HCT116 (cell line): ENCODE results near the gene RPTOR. TPM values are rescaled to one million over a fixed set of nuclear protein-coding genes. Genes with fewer than 3 reads are reported as not detected.

Experiments used
- ATAC-seq: fragments of 200-7000 bp; cut with Tn5 transposase; 2 replicates; pipeline ENCODE4 v1.9.1; 2020; ENCODE audit warnings: mild to moderate bottlenecking, moderate library complexity
- BruUV-seq: library from RNA; stranded (reverse); fragments of 400-500 nt; replicated peaks from 2 replicates; lab custom pipeline; 2021; lab: Mats Ljungman, UMichigan
- CTCF ChIA-PET: fragments of 300-600 bp; sonication (Branson Sonifier 250); formaldehyde crosslinking; loops from one replicate; lab custom pipeline; 2021; ENCODE audit warnings: antibody characterized with exemption; lab: Charles Lee
- POLR2A ChIA-PET: fragments of 300-600, 350-600 bp; sonication (Branson Sonifier 250); formaldehyde crosslinking; loops from one replicate; lab custom pipeline; 2021; ENCODE audit warnings: antibody characterized with exemption; lab: Charles Lee
- RAD21 ChIA-PET, 2 experiments: fragments of 300-600 bp; sonication (Branson Sonifier 250); formaldehyde crosslinking; loops; one replicate each; lab custom pipeline; 2023; ENCODE audit warnings: low total read pairs in 2 of 2; ENCODE audit not compliant: uncharacterized antibody in 2 of 2, unreplicated experiment in 2 of 2, low non-redundant PET in 1 of 2; lab: Charles Lee
- DNase-seq: peaks from one replicate; pipeline ENCODE4 v3.0.0-alpha.2; 2010; ENCODE audit warnings: low read depth, low spot score
- H2AFZ ChIP-seq: fragments of 200-600 bp; shearing (Covaris generic), sonication (generic); 2 replicates; pipeline ENCODE4 v1.6.1; 2017; ENCODE audit warnings: low read depth, mixed run types, mixed read lengths, antibody characterized with exemption, low read length; ENCODE audit not compliant: poor library complexity, severe bottlenecking
- H3K27ac ChIP-seq: 2 replicates; pipeline ENCODE4 v1.5.1; 2012; ENCODE audit warnings: low read depth, low read length
- H3K27me3 ChIP-seq: fragments of 200-600 bp; sonication (generic); 2 replicates; pipeline ENCODE4 v1.6.1; 2016; ENCODE audit warnings: mixed run types, low read length, mixed read lengths; ENCODE audit not compliant: insufficient read depth
- H3K36me3 ChIP-seq, 2 experiments: fragments of 200-500 bp in 1 of 2; fragments of 200-600 bp in 1 of 2; sonication (Bioruptor generic) in 1 of 2; sonication (generic) in 1 of 2; 2 replicates each; pipeline versions ENCODE4 v1.5.1 to v1.6.1; 2014 to 2016; ENCODE audit warnings: low read length in 2 of 2, inconsistent platforms in 1 of 2, mixed read lengths in 1 of 2, mixed run types in 1 of 2; ENCODE audit not compliant: insufficient read depth in 2 of 2, control insufficient read depth in 1 of 2
- H3K4me1 ChIP-seq, 2 experiments: fragments of 200-600 bp in 1 of 2; sonication (generic) in 1 of 2; 2 replicates each; pipeline versions ENCODE4 v1.5.1 to v1.6.1; 2012 to 2017; ENCODE audit warnings: low read length in 2 of 2, inconsistent platforms in 1 of 2, mild to moderate bottlenecking in 1 of 2, mixed read lengths in 1 of 2, mixed run types in 1 of 2, moderate library complexity in 1 of 2; ENCODE audit not compliant: insufficient read depth in 2 of 2, control insufficient read depth in 1 of 2
- H3K4me2 ChIP-seq: fragments of 200-600 bp; sonication (generic); 2 replicates; pipeline ENCODE4 v1.6.1; 2017; ENCODE audit warnings: mixed run types, low read length, mixed read lengths
- H3K4me3 ChIP-seq, 2 experiments: fragments of 200-600 bp in 1 of 2; sonication (generic) in 1 of 2; replicated peaks in 1 of 2; 2 replicates each; pipeline ENCODE4 v1.5.1; 2011 to 2016; ENCODE audit warnings: low read length in 2 of 2, control low read depth in 1 of 2, low read depth in 1 of 2, mild to moderate bottlenecking in 1 of 2, mixed read lengths in 1 of 2, mixed run types in 1 of 2
- H3K79me2 ChIP-seq: fragments of 200-600 bp; sonication (generic); 2 replicates; pipeline ENCODE4 v1.6.1; 2017; ENCODE audit warnings: mild to moderate bottlenecking, mixed run types, low read length, moderate library complexity, mixed read lengths; ENCODE audit not compliant: insufficient read depth
- H3K9ac ChIP-seq: fragments of 200-600 bp; sonication (generic); 2 replicates; pipeline ENCODE4 v1.6.1; 2016; ENCODE audit warnings: low read length, mixed read lengths
- H3K9me2 ChIP-seq: fragments of 200-600 bp; sonication (generic), shearing (Covaris generic); 2 replicates; pipeline ENCODE4 v1.6.1; 2017; ENCODE audit warnings: mixed run types, mild to moderate bottlenecking, moderate library complexity; ENCODE audit not compliant: insufficient read depth
- H3K9me3 ChIP-seq, 2 experiments: fragments of 200-500 bp in 1 of 2; fragments of 200-600 bp in 1 of 2; sonication (Bioruptor generic) in 1 of 2; sonication (generic) in 1 of 2; 2 replicates each; pipeline ENCODE4 v1.6.1; 2014 to 2017; ENCODE audit warnings: low read length in 2 of 2, mixed read lengths in 2 of 2, inconsistent platforms in 1 of 2, low read depth in 1 of 2, mild to moderate bottlenecking in 1 of 2, mixed run types in 1 of 2, moderate library complexity in 1 of 2; ENCODE audit not compliant: control insufficient read depth in 1 of 2, insufficient read depth in 1 of 2
- H4K20me1 ChIP-seq: fragments of 200-600 bp; sonication (generic), shearing (Covaris generic); 2 replicates; pipeline ENCODE4 v1.6.1; 2017; ENCODE audit warnings: mixed run types, mild to moderate bottlenecking, moderate library complexity; ENCODE audit not compliant: insufficient read depth
- CEBPB ChIP-seq: IDR thresholded peaks from 2 replicates; pipeline ENCODE4 v1.6.1; 2012; ENCODE audit warnings: low read depth
- EZH2phosphoT487 ChIP-seq: fragments of 200-600 bp; IDR thresholded peaks from 2 replicates; pipeline ENCODE4 v1.6.1; 2018; ENCODE audit warnings: antibody characterized with exemption, borderline replicate concordance
- FOSL1 ChIP-seq: IDR thresholded peaks from 2 replicates; pipeline ENCODE4 v1.6.1; 2012; ENCODE audit warnings: low read depth
- JUND ChIP-seq: IDR thresholded peaks from 2 replicates; pipeline ENCODE4 v1.6.1; 2012
- MAX ChIP-seq: IDR thresholded peaks from 2 replicates; pipeline ENCODE4 v1.6.1; 2012
- POLR2A ChIP-seq: IDR thresholded peaks from 2 replicates; pipeline ENCODE4 v1.7.0; 2011; ENCODE audit warnings: borderline replicate concordance; ENCODE audit not compliant: insufficient read depth, insufficient read length; ENCODE audit errors: extremely low read depth
- RAD21 ChIP-seq: IDR thresholded peaks from 2 replicates; pipeline ENCODE4 v1.6.1; 2012; ENCODE audit warnings: low read depth, mild to moderate bottlenecking
- REST ChIP-seq: IDR thresholded peaks from 2 replicates; pipeline ENCODE4 v1.6.1; 2012; ENCODE audit warnings: low read depth
- SIN3A ChIP-seq: IDR thresholded peaks from 2 replicates; pipeline ENCODE4 v1.6.1; 2012; ENCODE audit warnings: low read depth
- SRF ChIP-seq: IDR thresholded peaks from 2 replicates; pipeline ENCODE4 v1.6.1; 2012; ENCODE audit warnings: low read depth
- TCF7L2 ChIP-seq: IDR thresholded peaks from 2 replicates; pipeline ENCODE4 v1.7.0; 2011; ENCODE audit warnings: borderline replicate concordance, inconsistent platforms; ENCODE audit not compliant: insufficient read depth, insufficient read length; ENCODE audit errors: extremely low read depth
- YY1 ChIP-seq: IDR thresholded peaks from 2 replicates; pipeline ENCODE4 v1.6.1; 2011; ENCODE audit warnings: low read length, low read depth, moderate library complexity, mild to moderate bottlenecking; ENCODE audit not compliant: insufficient replicate concordance; ENCODE audit errors: extremely low read depth
- intact Hi-C: fragments of 100-400 bp; cut with micrococcal nuclease; formaldehyde crosslinking; loops from 2 replicates; pipeline ENCODE4 v1.10.0; 2022
- total RNA-seq: library from RNA; stranded (reverse); gene quantifications from one replicate; pipeline ENCODE4 v1.2.1, GENCODE V29; 2021; ENCODE audit not compliant: unreplicated experiment
- TF ChIP-seq, protein P1 (sequence below), 3 experiments: fragments of 200-600 bp in 1 of 3; sonication (generic) in 1 of 3; IDR thresholded peaks in 2 of 3; conservative IDR thresholded peaks in 1 of 3; 2 replicates each; pipeline ENCODE4 v1.5.1; 2012 to 2017; ENCODE audit warnings: low read depth in 2 of 3, low read length in 2 of 3, antibody characterized with exemption in 1 of 3, borderline replicate concordance in 1 of 3, control low read depth in 1 of 3, mild to moderate bottlenecking in 1 of 3, mixed read lengths in 1 of 3, mixed run types in 1 of 3, moderate library complexity in 1 of 3; ENCODE audit not compliant: insufficient read depth in 1 of 3

RPTOR gene
- total RNA-seq, 1 experiment from 2014 or later = 69.5 TPM

DNA sequence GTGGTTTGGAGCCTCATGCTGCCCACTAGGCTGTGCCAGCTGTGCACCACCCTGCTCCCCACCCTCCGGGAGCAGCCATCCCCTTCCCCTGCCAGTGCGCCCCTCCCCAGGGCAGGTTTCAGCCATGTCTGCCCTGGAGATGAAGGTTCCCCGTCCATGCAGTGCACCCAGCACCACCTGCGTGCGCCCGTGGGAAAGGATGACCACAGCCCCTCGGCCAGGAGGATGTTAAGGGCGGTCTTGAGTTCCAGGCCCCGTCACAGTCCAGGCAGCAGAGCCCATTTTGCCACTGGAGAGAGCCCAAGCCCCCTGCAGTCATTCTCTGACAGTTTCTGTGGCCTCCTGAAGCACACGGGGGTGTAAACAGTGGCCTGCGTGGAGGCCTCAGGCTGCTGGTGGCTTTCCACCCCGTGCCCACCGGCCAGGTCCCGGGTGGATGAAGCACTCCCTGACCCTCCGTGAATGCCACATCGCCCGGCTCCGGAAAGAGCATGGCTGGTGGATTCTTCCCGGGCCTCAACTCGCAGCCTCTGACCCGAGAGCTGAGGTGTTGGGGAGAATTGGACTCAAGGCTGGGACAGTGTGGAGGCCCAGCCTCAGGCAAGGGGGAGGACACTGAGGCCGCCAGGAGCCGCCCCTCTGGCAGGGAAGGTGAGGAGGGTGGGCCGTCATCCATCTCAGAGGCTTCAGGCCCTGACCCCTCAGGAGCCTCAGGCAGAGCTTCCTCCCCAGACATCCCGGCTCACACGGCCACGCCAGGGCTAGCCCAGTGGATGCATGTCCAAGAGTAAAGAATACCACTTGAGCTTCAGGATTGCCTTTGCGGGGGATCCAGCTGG is 377.3 kb downstream of the RPTOR start:
- Histone ChIP-seq H3K4me2 (no peak overlapping the region), H3K9me2 (no peaks in the 10 kb centered on the region), H3K9me3 (no peaks in the 10 kb centered on the region), H3K4me3 (no peak overlapping the region), H3K4me1 (no peaks in the 10 kb centered on the region), H2AFZ (no peak overlapping the region), H3K79me2 (no peaks in the 10 kb centered on the region)
- RAD21 ChIA-PET = no interaction called here
- CTCF ChIA-PET = no interaction called here
- intact Hi-C loops = no loop called here
- no peak for DNase-seq
- no peak for TF ChIP-seq REST
- TF ChIP-seq EZH2phosphoT487 = no peak
- TF ChIP-seq FOSL1 = no peak
- no peak for TF ChIP-seq SRF
- no peak for TF ChIP-seq RAD21
- TF ChIP-seq JUND = no peak
- TF ChIP-seq, protein P1, sequence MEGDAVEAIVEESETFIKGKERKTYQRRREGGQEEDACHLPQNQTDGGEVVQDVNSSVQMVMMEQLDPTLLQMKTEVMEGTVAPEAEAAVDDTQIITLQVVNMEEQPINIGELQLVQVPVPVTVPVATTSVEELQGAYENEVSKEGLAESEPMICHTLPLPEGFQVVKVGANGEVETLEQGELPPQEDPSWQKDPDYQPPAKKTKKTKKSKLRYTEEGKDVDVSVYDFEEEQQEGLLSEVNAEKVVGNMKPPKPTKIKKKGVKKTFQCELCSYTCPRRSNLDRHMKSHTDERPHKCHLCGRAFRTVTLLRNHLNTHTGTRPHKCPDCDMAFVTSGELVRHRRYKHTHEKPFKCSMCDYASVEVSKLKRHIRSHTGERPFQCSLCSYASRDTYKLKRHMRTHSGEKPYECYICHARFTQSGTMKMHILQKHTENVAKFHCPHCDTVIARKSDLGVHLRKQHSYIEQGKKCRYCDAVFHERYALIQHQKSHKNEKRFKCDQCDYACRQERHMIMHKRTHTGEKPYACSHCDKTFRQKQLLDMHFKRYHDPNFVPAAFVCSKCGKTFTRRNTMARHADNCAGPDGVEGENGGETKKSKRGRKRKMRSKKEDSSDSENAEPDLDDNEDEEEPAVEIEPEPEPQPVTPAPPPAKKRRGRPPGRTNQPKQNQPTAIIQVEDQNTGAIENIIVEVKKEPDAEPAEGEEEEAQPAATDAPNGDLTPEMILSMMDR (IDR thresholded peaks at IDR 0.05 in 2 of 3, conservative IDR thresholded peaks at IDR 0.05 in 1 of 3; ENCODE audit: borderline replicate concordance in 1 of 3, insufficient read depth in 1 of 3, low read depth in 2 of 3, low read length in 2 of 3) = no peak
- TF ChIP-seq YY1 = no peak
- no peak for TF ChIP-seq POLR2A
- no peak for TF ChIP-seq SIN3A
- no peak for TF ChIP-seq MAX
- TF ChIP-seq TCF7L2 = no peak
- TF ChIP-seq CEBPB = no peak
- TF ChIP-seq, all 23 proteins: peak for 0
- H3K27ac ChIP-seq = no peak overlapping the region
- H4K20me1 ChIP-seq = no peaks in the 10 kb centered on the region
- H3K27me3 ChIP-seq = no peaks in the 10 kb centered on the region
- BruUV-seq = no TSS peak
- ATAC-seq = no peak
- H3K9ac ChIP-seq = no peak overlapping the region
- peaks cover 8 to 12% of the 10 kb centered on the region in 2 experiments; a peak in 2 of 4 replicates for H3K36me3 ChIP-seq
- POLR2A ChIA-PET = no interaction called here
